Osteocyte (in vitro differentiated cells): ENCODE measurements around the gene ABCC11. TPM values are rescaled to one million over a fixed set of nuclear protein-coding genes. Genes with fewer than 3 reads are reported as not detected.

Experiments used
- DNase-seq: peaks from one replicate; pipeline ENCODE4 v3.0.0; 2021; ENCODE audit warnings: mixed read lengths; ENCODE audit not compliant: unreplicated experiment; ENCODE audit errors: extremely low spot score
- H3K27ac Mint-ChIP-seq: one replicate; pipeline ENCODE4 v1.8.0; 2021; ENCODE audit warnings: mild to moderate bottlenecking, mixed read lengths; ENCODE audit not compliant: unreplicated experiment
- H3K27me3 Mint-ChIP-seq: one replicate; pipeline ENCODE4 v1.8.0; 2021; ENCODE audit warnings: mixed read lengths; ENCODE audit not compliant: unreplicated experiment
- H3K36me3 Mint-ChIP-seq: one replicate; pipeline ENCODE4 v1.8.0; 2021; ENCODE audit warnings: mixed read lengths; ENCODE audit not compliant: unreplicated experiment
- H3K4me1 Mint-ChIP-seq: one replicate; pipeline ENCODE4 v1.8.0; 2021; ENCODE audit warnings: mixed read lengths; ENCODE audit not compliant: unreplicated experiment
- H3K4me3 Mint-ChIP-seq: one replicate; pipeline ENCODE4 v1.8.0; 2021; ENCODE audit warnings: mild to moderate bottlenecking, moderate library complexity, mixed read lengths; ENCODE audit not compliant: unreplicated experiment
- H3K9me3 Mint-ChIP-seq: one replicate; pipeline ENCODE4 v1.8.0; 2021; ENCODE audit warnings: mixed read lengths; ENCODE audit not compliant: unreplicated experiment
- total RNA-seq: library from RNA; stranded (reverse); gene quantifications from 2 replicates; pipeline ENCODE4 v1.2.1, GENCODE V29; 2021
- TF ChIP-seq, protein P1 (sequence below): fragments of 200-600 bp; sonication (generic); IDR thresholded peaks from 2 replicates; pipeline ENCODE4 v1.5.0; 2021; ENCODE audit warnings: antibody characterized with exemption, mild to moderate bottlenecking, moderate library complexity

ABCC11 gene
- total RNA-seq, 1 donor from 2014 or later, result 0.48 TPM

DNA sequence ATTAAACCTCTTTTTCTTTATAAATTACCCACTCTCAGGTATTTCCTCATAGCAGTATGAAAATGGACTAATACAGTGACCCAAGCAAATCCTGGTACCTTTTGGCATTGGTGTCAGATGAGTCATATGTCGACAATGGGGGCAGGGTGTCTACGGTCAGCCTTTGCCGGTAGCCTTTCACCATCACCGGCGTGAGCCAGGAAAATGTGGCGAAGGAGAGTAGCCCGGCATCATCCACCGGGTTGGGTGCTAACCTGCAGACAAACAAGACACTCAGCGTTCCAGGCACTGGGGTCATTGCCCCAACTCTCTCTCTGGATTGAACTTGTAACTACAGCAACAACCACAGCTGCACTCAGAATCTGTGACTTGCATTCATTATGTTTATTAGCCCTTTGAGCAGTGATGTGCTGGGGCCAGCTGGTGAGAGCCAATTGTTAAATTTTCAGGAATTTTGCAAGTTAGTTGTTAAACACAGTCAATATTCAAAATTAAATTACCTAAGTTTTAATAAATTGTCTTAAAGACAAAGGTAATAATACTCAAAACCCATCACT is 103.4 kb downstream of the ABCC11 start:
- no peak for DNase-seq
- Mint-ChIP-seq H3K4me1 (peaks cover 3% of the 10 kb centered on the region), H3K27ac (no peak overlapping the region), H3K9me3 (no peaks in the 10 kb centered on the region), H3K27me3 (no peaks in the 10 kb centered on the region), H3K4me3 (no peak overlapping the region), H3K36me3 (peaks cover 1% of the 10 kb centered on the region)
- TF ChIP-seq, protein P1, sequence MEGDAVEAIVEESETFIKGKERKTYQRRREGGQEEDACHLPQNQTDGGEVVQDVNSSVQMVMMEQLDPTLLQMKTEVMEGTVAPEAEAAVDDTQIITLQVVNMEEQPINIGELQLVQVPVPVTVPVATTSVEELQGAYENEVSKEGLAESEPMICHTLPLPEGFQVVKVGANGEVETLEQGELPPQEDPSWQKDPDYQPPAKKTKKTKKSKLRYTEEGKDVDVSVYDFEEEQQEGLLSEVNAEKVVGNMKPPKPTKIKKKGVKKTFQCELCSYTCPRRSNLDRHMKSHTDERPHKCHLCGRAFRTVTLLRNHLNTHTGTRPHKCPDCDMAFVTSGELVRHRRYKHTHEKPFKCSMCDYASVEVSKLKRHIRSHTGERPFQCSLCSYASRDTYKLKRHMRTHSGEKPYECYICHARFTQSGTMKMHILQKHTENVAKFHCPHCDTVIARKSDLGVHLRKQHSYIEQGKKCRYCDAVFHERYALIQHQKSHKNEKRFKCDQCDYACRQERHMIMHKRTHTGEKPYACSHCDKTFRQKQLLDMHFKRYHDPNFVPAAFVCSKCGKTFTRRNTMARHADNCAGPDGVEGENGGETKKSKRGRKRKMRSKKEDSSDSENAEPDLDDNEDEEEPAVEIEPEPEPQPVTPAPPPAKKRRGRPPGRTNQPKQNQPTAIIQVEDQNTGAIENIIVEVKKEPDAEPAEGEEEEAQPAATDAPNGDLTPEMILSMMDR, result no peak

DNA sequence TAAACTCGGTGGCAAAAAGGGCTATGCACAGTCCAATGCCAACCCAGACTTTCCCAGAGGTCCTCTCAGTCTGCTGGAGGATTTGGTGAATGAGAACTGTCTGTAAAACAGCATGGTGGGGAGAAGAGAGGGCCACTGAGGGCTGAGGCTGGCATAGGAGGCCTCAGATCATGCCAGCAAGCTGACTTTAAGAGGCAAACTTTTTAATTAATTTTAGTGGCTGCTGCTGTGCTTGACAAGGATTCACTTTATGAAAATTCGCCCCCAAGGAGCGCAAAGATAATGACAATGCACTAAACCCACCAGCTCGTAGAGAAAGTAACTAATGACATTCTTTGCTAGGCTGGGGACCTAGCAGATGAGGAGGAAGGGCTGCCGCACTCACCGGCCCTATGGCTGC is 106.5 kb downstream of the ABCC11 start:
- TF ChIP-seq, protein P1, result no peak
- no peak overlapping the region for H3K4me3 Mint-ChIP-seq
- DNase-seq, result no peak
- H3K27me3 Mint-ChIP-seq, result no peaks in the 10 kb centered on the region
- H3K9me3 Mint-ChIP-seq, result no peaks in the 10 kb centered on the region
- H3K4me1 Mint-ChIP-seq, result peaks cover 21% of the 10 kb centered on the region
- no peak overlapping the region for H3K27ac Mint-ChIP-seq
- no peaks in the 10 kb centered on the region for H3K36me3 Mint-ChIP-seq

DNA sequence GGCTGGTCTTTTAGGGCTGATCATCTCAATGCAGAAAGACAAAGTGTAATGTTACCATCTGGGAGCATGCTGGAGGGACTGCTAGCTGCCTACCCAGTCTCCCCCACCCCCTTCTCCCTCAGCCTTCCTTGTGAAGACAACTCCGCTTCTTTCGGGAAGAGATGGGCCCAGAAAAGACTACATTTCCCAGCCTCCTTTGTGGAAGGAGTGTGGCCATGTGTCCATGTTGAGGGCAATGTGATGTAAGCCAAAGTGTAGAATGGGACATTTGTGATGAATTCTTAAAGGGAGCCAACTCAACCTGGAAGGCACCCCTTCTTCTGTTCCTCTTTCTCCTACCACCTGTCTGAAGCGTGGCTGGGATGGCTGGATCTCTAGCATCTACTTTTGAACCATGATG is 107.8 kb downstream of the ABCC11 start:
- no peaks in the 10 kb centered on the region for H3K9me3 Mint-ChIP-seq
- TF ChIP-seq, protein P1, result no peak
- DNase-seq, result no peak
- H3K4me3 Mint-ChIP-seq, result no peak overlapping the region
- peaks cover 21% of the 10 kb centered on the region for H3K4me1 Mint-ChIP-seq
- no peak overlapping the region for H3K27ac Mint-ChIP-seq
- H3K27me3 Mint-ChIP-seq, result no peaks in the 10 kb centered on the region
- no peaks in the 10 kb centered on the region for H3K36me3 Mint-ChIP-seq

DNA sequence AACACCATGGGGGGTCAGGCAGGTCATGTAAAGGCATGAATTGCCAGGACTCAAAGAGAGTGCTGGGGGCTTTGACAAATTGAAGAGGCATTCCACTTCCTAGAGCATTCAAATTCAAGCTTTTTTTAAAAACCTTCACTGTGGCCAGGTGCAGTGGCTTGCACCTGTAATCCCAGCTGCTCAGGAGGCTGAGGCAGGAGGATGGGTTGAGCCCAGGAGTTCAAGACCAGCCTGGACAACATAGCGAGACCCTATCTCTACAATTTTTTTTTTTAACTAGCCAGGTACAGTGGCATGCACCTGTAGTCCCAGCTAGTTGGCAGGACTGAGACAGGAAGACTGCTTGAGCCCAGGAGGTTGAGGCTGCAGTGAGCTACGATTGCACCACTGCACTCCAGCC is 108.8 kb downstream of the ABCC11 start:
- Mint-ChIP-seq H3K4me3 (no peak overlapping the region), H3K27me3 (no peaks in the 10 kb centered on the region), H3K9me3 (no peaks in the 10 kb centered on the region), H3K27ac (no peak overlapping the region), H3K36me3 (no peaks in the 10 kb centered on the region), H3K4me1 (peaks cover 21% of the 10 kb centered on the region)
- TF ChIP-seq, protein P1, result no peak
- DNase-seq, result no peak

DNA sequence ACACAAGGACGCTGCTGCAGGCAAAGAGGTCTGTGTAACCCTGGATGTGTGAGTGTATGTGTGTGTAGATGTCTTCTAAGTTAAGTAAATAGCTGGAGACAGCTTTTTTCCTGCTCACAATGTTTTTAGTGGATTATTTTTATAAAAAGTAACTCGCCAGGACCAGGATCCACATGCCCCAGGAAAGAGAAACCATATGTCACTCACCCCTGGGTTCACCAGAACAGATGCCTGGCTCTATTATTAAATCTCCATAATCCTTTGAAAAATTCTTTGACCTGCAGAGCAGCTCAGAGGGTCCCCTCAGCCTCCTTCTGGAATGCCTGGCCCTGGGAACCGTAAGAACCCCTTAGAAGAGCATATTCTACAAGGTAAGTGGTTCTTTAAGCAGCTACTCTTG is 109.5 kb downstream of the ABCC11 start:
- peak overlapping the region; percentile 21 for H3K27ac Mint-ChIP-seq
- H3K9me3 Mint-ChIP-seq, result no peaks in the 10 kb centered on the region
- H3K4me1 Mint-ChIP-seq, result peaks cover 23% of the 10 kb centered on the region
- no peak overlapping the region for H3K4me3 Mint-ChIP-seq
- no peaks in the 10 kb centered on the region for H3K36me3 Mint-ChIP-seq
- TF ChIP-seq, protein P1, result no peak
- DNase-seq, result no peak
- no peaks in the 10 kb centered on the region for H3K27me3 Mint-ChIP-seq
